HG03280 (cell line): ENCODE results near the gene FAT2.
"Not testable (repeated sequence)": the region's sequence is repeated elsewhere in the genome, so short reads cannot be mapped to it uniquely, and the experiment has no call there.

Source experiments
- ATAC-seq: cut with Tn5 transposase; IDR thresholded peaks from one replicate; pipeline ENCODE4 v1.9.1; 2021; ENCODE audit warnings: mild to moderate bottlenecking, moderate library complexity; ENCODE audit not compliant: unreplicated experiment

The FAT2 gene

GRCh38 chr5:151584057-151584937, 6.8 kb downstream of the FAT2 start:
- ATAC-seq, result no peak

- ATAC-seq, result no peak
These were observed 9.1 kb downstream of the FAT2 start for GRCh38 chr5:151581812-151582583.

GRCh38 chr5:151581347-151581746, 9.8 kb downstream of the FAT2 start:
- ATAC-seq, result no peak

GRCh38 chr5:151580858-151581257, 10.3 kb downstream of the FAT2 start:
- no peak for ATAC-seq

- ATAC-seq, result no peak
These were observed 10.9 kb downstream of the FAT2 start for GRCh38 chr5:151580239-151580638.

- ATAC-seq, result not testable (repeated sequence)
These were observed 12.0 kb downstream of the FAT2 start for GRCh38 chr5:151579146-151579545.

- ATAC-seq, result no peak
These were observed 12.7 kb downstream of the FAT2 start for GRCh38 chr5:151578326-151579025.

- no peak for ATAC-seq
These were observed 13.6 kb downstream of the FAT2 start for GRCh38 chr5:151577566-151577965.

- ATAC-seq, result no peak
These were observed 16.6 kb downstream of the FAT2 start for GRCh38 chr5:151574444-151574996.

- ATAC-seq, result no peak
These were observed 18.3 kb downstream of the FAT2 start for GRCh38 chr5:151572657-151573368.

- ATAC-seq, result no peak
These were observed 19.6 kb downstream of the FAT2 start for GRCh38 chr5:151571270-151572173.

GRCh38 chr5:151570512-151571269, 20.4 kb downstream of the FAT2 start:
- no peak for ATAC-seq

- ATAC-seq, result no peak
These were observed 21.1 kb downstream of the FAT2 start for GRCh38 chr5:151570058-151570457.

- no peak for ATAC-seq
These were observed 21.7 kb downstream of the FAT2 start for GRCh38 chr5:151569132-151570046.

- ATAC-seq, result no peak
These were observed 23.1 kb downstream of the FAT2 start for GRCh38 chr5:151568036-151568435.

GRCh38 chr5:151565971-151566370, 25.2 kb downstream of the FAT2 start:
- no peak for ATAC-seq

GRCh38 chr5:151562019-151562707, 29.0 kb downstream of the FAT2 start:
- ATAC-seq, result no peak
